Neural cell (in vitro differentiated cells): ENCODE measurements around the gene HDAC10.

Source experiments
- CTCF ChIP-seq: fragments of 450-650 bp; IDR thresholded peaks from 2 replicates; pipeline ENCODE4 v1.5.1; 2014; ENCODE audit warnings: antibody characterized with exemption, mild to moderate bottlenecking, moderate library complexity; ENCODE audit not compliant: poor library complexity, severe bottlenecking
- EP300 ChIP-seq: fragments of 450-650 bp; conservative IDR thresholded peaks from 2 replicates; pipeline ENCODE4 v1.6.1; 2014; ENCODE audit warnings: antibody characterized with exemption, mild to moderate bottlenecking, moderate library complexity; ENCODE audit not compliant: poor library complexity, severe bottlenecking
- RAD21 ChIP-seq: fragments of 450-650 bp; conservative IDR thresholded peaks from 2 replicates; pipeline ENCODE4 v1.6.1; 2014; ENCODE audit warnings: antibody characterized with exemption, mild to moderate bottlenecking, moderate library complexity
- REST ChIP-seq: IDR thresholded peaks from 2 replicates; pipeline ENCODE4 v1.6.1; 2012; ENCODE audit warnings: borderline replicate concordance

GRCh38 chr22:50199251-50199721 lies 51.8 kb downstream of the HDAC10 start:
- TF ChIP-seq CTCF (no peak), RAD21 (no peak), REST (no peak), EP300 (no peak)
